Left ventricle myocardium inferior (tissue), 1 donor: ENCODE measurements around the gene FFAR3. TPM values are rescaled to one million over a fixed set of nuclear protein-coding genes. Genes with fewer than 3 reads are reported as not detected.

Experiments used
- DNase-seq: peaks from one replicate; pipeline ENCODE4 v3.0.0-alpha.2; 2020
- H3K27ac ChIP-seq: fragments of 200-600 bp; replicated peaks from 2 replicates; pipeline ENCODE4 v1.8.0; 2021
- H3K27me3 ChIP-seq: fragments of 200-600 bp; 2 replicates; pipeline ENCODE4 v1.8.0; 2021; ENCODE audit warnings: low read depth
- H3K36me3 ChIP-seq: fragments of 200-600 bp; 2 replicates; pipeline ENCODE4 v1.8.0; 2021
- H3K4me1 ChIP-seq: fragments of 200-600 bp; 2 replicates; pipeline ENCODE4 v1.8.0; 2021
- H3K4me3 ChIP-seq: fragments of 200-600 bp; 2 replicates; pipeline ENCODE4 v1.8.0; 2021; ENCODE audit warnings: mild to moderate bottlenecking, moderate library complexity
- H3K9me3 ChIP-seq: fragments of 200-600 bp; replicated peaks from 2 replicates; pipeline ENCODE4 v1.8.0; 2021
- CTCF ChIP-seq: fragments of 200-600 bp; IDR thresholded peaks from 2 replicates; pipeline ENCODE4 v1.8.0; 2021; ENCODE audit warnings: antibody characterized with exemption, mild to moderate bottlenecking, borderline replicate concordance
- intact Hi-C: fragments of 100-400 bp; cut with micrococcal nuclease; formaldehyde crosslinking; loops from one replicate; pipeline ENCODE4 v1.11.0; 2022
- total RNA-seq: library from RNA; stranded (reverse); fragmentation: NEBNext Ultra II Directional; extraction: Animal tissue kit (Norgen Biotek cat#: 25700); gene quantifications from one replicate; pipeline ENCODE4 v1.2.1, GENCODE V29; 2021
- donor health status: DM: no; HTN: yes; CAD: no; lungs with severe emphysema.

Gene FFAR3
- total RNA-seq, 1 donor from 2014 or later, result not detected

GRCh38 chr19:35311901-35312665 is 46.2 kb upstream of the FFAR3 start:
- Histone ChIP-seq H3K27me3 (peaks cover 30% of the 10 kb centered on the region), H3K9me3 (no peaks in the 10 kb centered on the region), H3K4me1 (no peaks in the 10 kb centered on the region), H3K27ac (no peak overlapping the region), H3K36me3 (no peaks in the 10 kb centered on the region), H3K4me3 (no peak overlapping the region)
- intact Hi-C loops, result no loop called here
- no peak for DNase-seq
- no peak for TF ChIP-seq CTCF

- TF ChIP-seq CTCF, result no peak
- Histone ChIP-seq H3K4me1 (peaks cover under 1% of the 10 kb centered on the region), H3K4me3 (no peak overlapping the region), H3K27me3 (peaks cover 26% of the 10 kb centered on the region), H3K9me3 (no peaks in the 10 kb centered on the region), H3K27ac (no peak overlapping the region), H3K36me3 (no peaks in the 10 kb centered on the region)
- DNase-seq, result no peak
- intact Hi-C loops, result no loop called here
Observed at GRCh38 chr19:35313587-35313986, 44.7 kb upstream of the FFAR3 start.

GRCh38 chr19:35314031-35314430 is 44.2 kb upstream of the FFAR3 start:
- H3K27ac ChIP-seq, result no peak overlapping the region
- H3K36me3 ChIP-seq, result no peaks in the 10 kb centered on the region
- H3K4me3 ChIP-seq, result no peak overlapping the region
- H3K27me3 ChIP-seq, result peaks cover 23% of the 10 kb centered on the region
- no peak for TF ChIP-seq CTCF
- DNase-seq, result no peak
- H3K9me3 ChIP-seq, result no peaks in the 10 kb centered on the region
- intact Hi-C loops, result no loop called here
- H3K4me1 ChIP-seq, result peaks cover 5% of the 10 kb centered on the region

GRCh38 chr19:35314858-35315470 is 43.3 kb upstream of the FFAR3 start:
- intact Hi-C loops, result no loop called here
- no peak for TF ChIP-seq CTCF
- DNase-seq, result no peak

GRCh38 chr19:35315883-35316282 is 42.4 kb upstream of the FFAR3 start:
- Histone ChIP-seq H3K27ac (no peak overlapping the region), H3K9me3 (no peaks in the 10 kb centered on the region), H3K27me3 (peaks cover 14% of the 10 kb centered on the region), H3K36me3 (no peaks in the 10 kb centered on the region), H3K4me1 (peaks cover 20% of the 10 kb centered on the region), H3K4me3 (no peak overlapping the region)
- DNase-seq, result no peak
- intact Hi-C loops, result no loop called here
- TF ChIP-seq CTCF, result no peak

More at GRCh38 chr19:35314858-35315470, 43.3 kb upstream of the FFAR3 start:
- Histone ChIP-seq H3K36me3 (no peaks in the 10 kb centered on the region), H3K27me3 (peaks cover 13% of the 10 kb centered on the region), H3K9me3 (no peaks in the 10 kb centered on the region), H3K27ac (no peak overlapping the region), H3K4me1 (peaks cover 14% of the 10 kb centered on the region), H3K4me3 (no peak overlapping the region)
